Stimulated activated memory B cell treated with anti-CD40 and anti-IgM and Interleukin-4, amounts not matched to agents 10 μg/mL and 1 μg/mL and 100 μg/mL, for 72 hours (primary cell): ENCODE results near the gene UBASH3A.

Experiments
- ATAC-seq: fragments of 150-1000 bp; cut with Tn5 transposase; 2 replicates; pipeline ENCODE4 v1.10.0; 2021
- H3K27ac Mint-ChIP-seq: one replicate; pipeline ENCODE4 v1.8.0; 2022; ENCODE audit warnings: mild to moderate bottlenecking, mixed read lengths
- H3K27me3 Mint-ChIP-seq: one replicate; pipeline ENCODE4 v1.8.0; 2022; ENCODE audit warnings: mixed read lengths
- H3K36me3 Mint-ChIP-seq: one replicate; pipeline ENCODE4 v1.8.0; 2022; ENCODE audit warnings: mixed read lengths
- H3K4me1 Mint-ChIP-seq: one replicate; pipeline ENCODE4 v1.8.0; 2022; ENCODE audit warnings: mixed read lengths
- H3K4me3 Mint-ChIP-seq: one replicate; pipeline ENCODE4 v1.8.0; 2022; ENCODE audit warnings: mild to moderate bottlenecking, moderate library complexity, mixed read lengths
- H3K9me3 Mint-ChIP-seq: one replicate; pipeline ENCODE4 v1.8.0; 2022; ENCODE audit warnings: mixed read lengths

The UBASH3A gene

GRCh38 chr21:42435401-42435800 lies 31.7 kb downstream of the UBASH3A start:
- H3K27ac Mint-ChIP-seq, result no peak overlapping the region
- no peaks in the 10 kb centered on the region for H3K36me3 Mint-ChIP-seq
- H3K9me3 Mint-ChIP-seq, result peaks cover 20% of the 10 kb centered on the region
- H3K4me3 Mint-ChIP-seq, result no peak overlapping the region
- H3K4me1 Mint-ChIP-seq, result peaks cover 15% of the 10 kb centered on the region
- no peak for ATAC-seq
- H3K27me3 Mint-ChIP-seq, result peaks cover 43% of the 10 kb centered on the region

DNA sequence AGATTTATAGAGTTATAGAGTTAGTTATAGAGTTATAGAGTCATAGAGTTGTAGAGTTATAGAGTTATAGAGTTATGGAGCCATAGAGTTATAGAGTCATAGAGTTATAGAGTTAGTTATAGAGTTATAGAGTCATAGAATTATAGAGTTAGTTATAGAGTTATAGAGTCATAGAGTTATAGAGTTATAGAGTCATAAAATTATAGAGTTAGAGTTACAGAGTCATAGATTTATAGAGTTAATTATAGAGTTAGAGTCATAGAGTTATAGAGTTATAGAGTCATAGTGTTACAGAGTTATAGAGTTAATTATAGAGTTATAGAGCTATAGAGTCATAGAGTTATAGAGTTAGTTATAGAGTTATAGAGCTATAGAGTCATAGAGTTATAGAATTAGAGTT lies 32.1 kb downstream of the UBASH3A start:
- H3K4me3 Mint-ChIP-seq, result no peak overlapping the region
- no peak for ATAC-seq
- no peak overlapping the region for H3K27ac Mint-ChIP-seq
- peaks cover 20% of the 10 kb centered on the region for H3K9me3 Mint-ChIP-seq
- no peaks in the 10 kb centered on the region for H3K36me3 Mint-ChIP-seq
- peaks cover 20% of the 10 kb centered on the region for H3K4me1 Mint-ChIP-seq
- peaks cover 40% of the 10 kb centered on the region for H3K27me3 Mint-ChIP-seq

GRCh38 chr21:42436914-42437313 lies 33.2 kb downstream of the UBASH3A start:
- H3K4me1 Mint-ChIP-seq, result peaks cover 26% of the 10 kb centered on the region
- no peaks in the 10 kb centered on the region for H3K36me3 Mint-ChIP-seq
- peaks cover 20% of the 10 kb centered on the region for H3K9me3 Mint-ChIP-seq
- no peak for ATAC-seq
- H3K27ac Mint-ChIP-seq, result no peak overlapping the region
- H3K4me3 Mint-ChIP-seq, result no peak overlapping the region
- H3K27me3 Mint-ChIP-seq, result peaks cover 29% of the 10 kb centered on the region

- H3K4me1 Mint-ChIP-seq, result peaks cover 26% of the 10 kb centered on the region
- no peaks in the 10 kb centered on the region for H3K36me3 Mint-ChIP-seq
- peaks cover 37% of the 10 kb centered on the region for H3K27me3 Mint-ChIP-seq
- ATAC-seq, result no peak
- peak overlapping the region; percentile 26 for H3K27ac Mint-ChIP-seq
- peaks cover 14% of the 10 kb centered on the region for H3K9me3 Mint-ChIP-seq
- H3K4me3 Mint-ChIP-seq, result no peak overlapping the region
These were observed 34.1 kb downstream of the UBASH3A start for GRCh38 chr21:42437786-42438185.

DNA sequence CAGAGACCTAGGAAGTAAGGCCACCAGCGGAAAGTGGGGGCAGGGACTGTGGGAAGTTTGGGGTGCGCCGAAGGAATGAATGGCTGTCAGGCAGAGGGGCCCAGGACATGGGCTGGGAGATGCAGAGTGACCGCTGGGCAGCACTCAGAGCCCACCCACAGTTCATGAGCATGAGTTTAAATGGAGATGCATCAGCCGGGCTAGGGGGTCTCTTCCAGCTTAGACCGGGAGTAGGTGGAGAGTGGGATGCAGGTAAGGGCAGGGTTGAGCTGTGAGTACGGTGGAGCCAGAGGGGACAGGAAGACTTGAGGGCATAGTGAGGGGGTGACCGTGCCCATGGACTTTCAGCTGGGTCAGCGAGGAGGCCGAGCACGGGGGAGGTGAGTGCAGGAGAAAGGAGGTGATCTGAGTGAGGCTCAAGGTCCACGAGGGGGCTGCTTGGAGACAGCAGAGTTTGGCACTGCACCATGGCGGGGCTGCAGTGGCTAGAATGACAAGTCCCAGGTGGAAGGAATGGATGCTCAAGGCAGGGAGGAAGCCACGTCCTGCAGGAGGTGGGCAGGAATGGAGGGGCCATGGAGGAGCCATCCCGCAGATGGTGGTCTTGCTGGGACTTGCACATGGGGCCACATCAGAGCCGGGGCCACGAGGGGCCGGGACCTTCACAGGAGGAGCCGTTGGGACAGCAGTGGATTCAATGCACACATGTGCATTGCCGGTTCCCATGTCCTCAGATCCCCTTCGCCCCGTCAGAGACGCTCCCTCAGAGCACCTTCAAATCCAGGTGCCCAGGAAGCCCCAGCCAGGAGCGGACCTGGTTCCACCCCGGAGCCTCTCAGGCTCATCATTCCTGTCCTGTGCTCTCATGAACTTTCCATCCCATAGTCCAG lies 34.9 kb downstream of the UBASH3A start:
- ATAC-seq, result no peak
- peak overlapping the region; percentile 26 for H3K27ac Mint-ChIP-seq
- no peak overlapping the region for H3K4me3 Mint-ChIP-seq
- peaks cover 45% of the 10 kb centered on the region for H3K27me3 Mint-ChIP-seq
- no peaks in the 10 kb centered on the region for H3K36me3 Mint-ChIP-seq
- H3K9me3 Mint-ChIP-seq, result peaks cover 14% of the 10 kb centered on the region
- H3K4me1 Mint-ChIP-seq, result peaks cover 26% of the 10 kb centered on the region

DNA sequence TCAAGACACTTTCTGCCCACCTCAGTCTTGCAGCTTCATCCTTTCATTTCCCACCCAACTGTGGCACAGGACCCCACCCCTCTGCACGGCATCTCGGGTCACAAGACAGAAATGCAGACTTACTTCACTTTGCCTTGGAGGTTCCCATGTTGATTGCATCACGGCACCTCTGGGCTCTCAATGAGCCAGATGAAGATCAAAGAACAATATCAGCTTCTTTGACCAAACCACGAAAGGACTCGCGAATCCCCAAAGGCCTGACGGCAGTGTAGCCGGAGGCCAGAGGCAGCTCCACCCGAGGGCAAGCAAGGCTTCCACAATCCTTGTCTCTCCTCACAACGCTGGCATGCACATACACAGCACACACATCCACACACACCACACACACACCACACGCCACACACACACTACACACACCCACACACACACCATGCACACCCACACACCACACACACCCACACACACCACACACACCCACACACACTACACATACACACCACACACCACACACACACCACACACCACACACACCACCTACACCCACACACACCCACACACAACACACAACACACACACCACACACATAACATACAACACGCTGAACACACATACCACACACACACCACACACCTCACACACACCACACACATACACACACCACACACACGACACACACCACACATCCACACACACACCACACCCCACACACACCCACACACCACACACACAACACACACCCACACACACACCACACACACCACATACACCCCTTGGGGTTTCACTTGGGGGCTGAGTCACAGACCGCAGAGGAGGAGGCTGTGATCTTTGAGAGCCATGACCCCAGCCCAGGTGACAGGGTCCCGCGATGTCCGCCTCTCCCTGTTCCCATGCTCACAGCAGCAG lies 35.8 kb downstream of the UBASH3A start:
- peak overlapping the region; percentile 3 for H3K4me3 Mint-ChIP-seq
- peak; percentile 64 for ATAC-seq
- peak overlapping the region; percentile 82 for H3K27ac Mint-ChIP-seq
- no peaks in the 10 kb centered on the region for H3K36me3 Mint-ChIP-seq
- peaks cover 50% of the 10 kb centered on the region for H3K27me3 Mint-ChIP-seq
- H3K4me1 Mint-ChIP-seq, result peaks cover 30% of the 10 kb centered on the region
- peaks cover 14% of the 10 kb centered on the region for H3K9me3 Mint-ChIP-seq

DNA sequence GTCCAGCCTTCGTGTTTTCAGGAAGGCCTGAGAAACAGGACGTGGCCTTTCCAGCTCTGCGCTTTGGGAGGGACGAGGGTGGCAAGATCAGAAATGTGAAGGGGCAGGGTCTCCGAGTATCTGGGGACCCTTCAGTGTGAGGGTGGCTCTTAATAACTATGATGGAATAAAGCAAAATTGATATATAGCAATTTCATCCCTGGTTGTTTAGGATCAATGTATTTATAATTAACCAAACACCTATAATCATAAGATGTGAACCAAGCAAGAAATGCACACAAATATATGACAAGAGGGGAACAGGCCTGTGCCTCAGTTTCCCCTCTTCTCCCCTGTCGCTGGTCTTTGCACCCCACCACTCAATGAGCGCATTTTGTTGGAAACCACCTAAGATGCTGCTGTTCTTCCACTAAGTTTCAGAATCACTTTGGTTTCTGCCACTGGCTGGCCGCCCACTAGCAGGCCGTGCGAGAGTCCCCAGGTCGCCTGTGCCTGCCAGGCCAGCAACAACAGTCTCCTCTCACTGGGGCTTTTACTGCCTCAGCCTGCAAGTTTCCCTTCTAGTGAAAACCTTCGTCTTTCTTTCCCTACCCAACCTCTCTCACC lies 36.6 kb downstream of the UBASH3A start:
- H3K4me3 Mint-ChIP-seq, result no peak overlapping the region
- peak overlapping the region; percentile 82 for H3K27ac Mint-ChIP-seq
- no peaks in the 10 kb centered on the region for H3K36me3 Mint-ChIP-seq
- peak; percentile 84 for ATAC-seq
- peaks cover 30% of the 10 kb centered on the region for H3K4me1 Mint-ChIP-seq
- H3K9me3 Mint-ChIP-seq, result peaks cover 13% of the 10 kb centered on the region
- H3K27me3 Mint-ChIP-seq, result peaks cover 50% of the 10 kb centered on the region

DNA sequence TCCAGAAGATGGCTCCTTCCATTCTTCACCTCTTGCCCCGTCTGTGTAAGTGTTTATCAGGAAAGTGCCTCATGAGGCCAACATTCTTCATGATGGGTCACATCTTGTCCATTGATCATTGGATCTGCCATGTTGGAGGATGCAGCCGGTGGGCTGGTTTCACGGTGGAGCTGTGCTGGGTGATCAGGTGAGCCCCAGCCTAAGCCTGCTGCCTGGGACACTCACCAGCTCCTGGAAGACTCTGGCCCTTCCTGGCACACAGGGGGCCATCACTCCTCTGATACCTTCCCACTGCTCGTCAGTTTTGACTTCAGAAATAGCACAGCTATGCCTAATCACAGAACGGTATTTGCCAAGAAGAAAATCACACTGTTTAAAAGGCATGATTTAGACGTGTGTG lies 38.3 kb downstream of the UBASH3A start:
- Mint-ChIP-seq H3K4me1 (peaks cover 44% of the 10 kb centered on the region), H3K27ac (peak overlapping the region; percentile 82), H3K4me3 (no peak overlapping the region), H3K27me3 (peaks cover 62% of the 10 kb centered on the region), H3K36me3 (no peaks in the 10 kb centered on the region), H3K9me3 (peaks cover 5% of the 10 kb centered on the region)
- ATAC-seq, result no peak

- ATAC-seq, result no peak
- H3K36me3 Mint-ChIP-seq, result no peaks in the 10 kb centered on the region
- no peak overlapping the region for H3K4me3 Mint-ChIP-seq
- H3K9me3 Mint-ChIP-seq, result peaks cover 3% of the 10 kb centered on the region
- H3K4me1 Mint-ChIP-seq, result peaks cover 44% of the 10 kb centered on the region
- peaks cover 51% of the 10 kb centered on the region for H3K27me3 Mint-ChIP-seq
- no peak overlapping the region for H3K27ac Mint-ChIP-seq
These were observed 39.6 kb downstream of the UBASH3A start for GRCh38 chr21:42443181-42443785.

DNA sequence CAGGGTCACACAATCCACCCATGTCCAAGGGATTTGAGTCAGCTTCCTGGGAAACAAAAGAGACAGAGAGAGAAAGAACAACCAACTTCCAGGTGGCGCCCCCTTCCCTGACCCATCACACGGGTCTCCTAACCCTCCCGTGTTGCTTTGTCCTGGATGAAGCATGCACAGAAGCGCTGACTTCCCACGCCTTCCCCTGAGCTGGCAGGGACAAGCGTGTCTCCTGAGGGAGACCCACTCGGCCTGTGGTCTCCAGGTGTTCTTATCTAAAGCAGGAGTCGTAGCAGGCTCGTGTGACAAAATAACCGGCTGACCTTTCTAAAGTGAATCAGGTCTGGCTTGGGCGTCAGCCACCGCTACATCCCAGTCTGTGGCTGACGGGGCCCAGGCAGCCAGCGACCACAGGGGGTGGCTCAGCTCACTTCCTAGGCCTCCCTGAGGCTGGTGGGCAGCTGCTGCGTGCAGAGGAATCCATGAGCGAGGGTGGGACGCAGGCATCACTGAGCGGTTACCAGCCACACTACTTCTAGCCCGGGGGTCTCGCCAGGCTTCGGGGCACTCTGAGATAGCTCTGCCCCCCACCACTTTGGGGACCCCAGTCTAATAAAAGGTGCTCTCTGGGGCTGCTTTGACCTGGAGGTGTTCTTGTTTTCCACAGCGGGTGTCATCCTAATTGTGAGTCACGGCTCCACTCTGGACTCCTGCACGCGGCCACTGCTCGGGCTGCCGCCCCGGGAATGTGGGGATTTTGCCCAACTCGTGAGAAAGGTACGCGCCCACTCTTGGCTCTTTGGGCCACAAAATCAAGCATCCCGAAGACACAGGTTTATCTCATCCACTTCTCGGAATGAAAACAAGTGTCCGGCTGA lies 40.4 kb downstream of the UBASH3A start:
- Mint-ChIP-seq H3K27ac (no peak overlapping the region), H3K4me3 (no peak overlapping the region), H3K9me3 (peaks cover 3% of the 10 kb centered on the region), H3K36me3 (no peaks in the 10 kb centered on the region), H3K27me3 (peaks cover 43% of the 10 kb centered on the region), H3K4me1 (peaks cover 43% of the 10 kb centered on the region)
- ATAC-seq, result no peak

DNA sequence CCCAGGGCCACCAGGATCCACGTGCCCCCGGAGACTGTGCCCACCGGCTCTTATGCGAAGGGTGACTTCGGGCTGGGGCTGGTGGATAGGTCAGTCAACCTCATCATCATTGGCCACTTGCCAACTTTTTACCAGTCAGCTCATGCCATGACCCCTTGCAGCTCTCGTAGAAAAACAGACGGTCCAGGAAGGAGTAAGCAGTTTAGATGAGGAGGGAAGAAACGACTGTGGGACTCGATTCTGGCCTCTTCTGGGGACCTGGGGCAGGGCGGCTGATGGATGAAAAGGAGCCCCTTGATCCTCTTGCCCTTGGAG lies 41.0 kb downstream of the UBASH3A start:
- no peak overlapping the region for H3K27ac Mint-ChIP-seq
- peaks cover 43% of the 10 kb centered on the region for H3K4me1 Mint-ChIP-seq
- no peak for ATAC-seq
- H3K4me3 Mint-ChIP-seq, result no peak overlapping the region
- peaks cover 37% of the 10 kb centered on the region for H3K27me3 Mint-ChIP-seq
- H3K36me3 Mint-ChIP-seq, result no peaks in the 10 kb centered on the region
- peaks cover 1% of the 10 kb centered on the region for H3K9me3 Mint-ChIP-seq

GRCh38 chr21:42445311-42445710 lies 41.6 kb downstream of the UBASH3A start:
- Mint-ChIP-seq H3K4me3 (no peak overlapping the region), H3K9me3 (no peaks in the 10 kb centered on the region), H3K4me1 (peaks cover 43% of the 10 kb centered on the region), H3K27me3 (peaks cover 32% of the 10 kb centered on the region), H3K27ac (no peak overlapping the region), H3K36me3 (no peaks in the 10 kb centered on the region)
- ATAC-seq, result no peak

- H3K27me3 Mint-ChIP-seq, result peaks cover 32% of the 10 kb centered on the region
- no peaks in the 10 kb centered on the region for H3K9me3 Mint-ChIP-seq
- H3K27ac Mint-ChIP-seq, result no peak overlapping the region
- no peaks in the 10 kb centered on the region for H3K36me3 Mint-ChIP-seq
- no peak overlapping the region for H3K4me3 Mint-ChIP-seq
- no peak for ATAC-seq
- peaks cover 37% of the 10 kb centered on the region for H3K4me1 Mint-ChIP-seq
These were observed 42.8 kb downstream of the UBASH3A start for GRCh38 chr21:42446531-42446930.

DNA sequence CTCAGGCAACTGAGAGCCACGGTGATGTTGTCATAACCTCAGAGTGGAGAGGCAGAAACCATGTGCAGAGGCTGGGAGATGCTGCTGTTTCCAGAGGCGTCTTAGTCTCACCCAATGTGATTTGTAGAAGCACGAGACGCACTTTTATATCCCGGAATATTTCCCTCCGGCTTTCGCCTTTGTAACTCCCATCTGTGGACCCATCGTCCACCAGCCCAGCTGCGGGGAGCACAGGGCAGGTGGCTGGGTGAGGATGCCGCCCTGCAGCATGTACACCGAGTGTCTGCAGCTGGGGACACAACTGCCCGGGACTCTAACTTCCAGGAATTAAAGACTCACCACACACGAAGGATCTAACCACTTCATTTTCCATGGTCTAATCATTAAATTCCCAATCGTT lies 43.5 kb downstream of the UBASH3A start:
- no peak for ATAC-seq
- H3K4me1 Mint-ChIP-seq, result peaks cover 37% of the 10 kb centered on the region
- no peak overlapping the region for H3K4me3 Mint-ChIP-seq
- H3K9me3 Mint-ChIP-seq, result no peaks in the 10 kb centered on the region
- no peak overlapping the region for H3K27ac Mint-ChIP-seq
- H3K36me3 Mint-ChIP-seq, result no peaks in the 10 kb centered on the region
- H3K27me3 Mint-ChIP-seq, result peaks cover 31% of the 10 kb centered on the region
